HG03159 (cell line): ENCODE data around the gene ARHGAP24.
"Not testable (repeated sequence)": the region's sequence is repeated elsewhere in the genome, so short reads cannot be mapped to it uniquely, and the experiment has no call there.

Experiments
- ATAC-seq: cut with Tn5 transposase; IDR thresholded peaks from one replicate; pipeline ENCODE4 v1.9.1; 2021; ENCODE audit warnings: mild to moderate bottlenecking, moderate library complexity; ENCODE audit not compliant: unreplicated experiment

ARHGAP24 gene

DNA sequence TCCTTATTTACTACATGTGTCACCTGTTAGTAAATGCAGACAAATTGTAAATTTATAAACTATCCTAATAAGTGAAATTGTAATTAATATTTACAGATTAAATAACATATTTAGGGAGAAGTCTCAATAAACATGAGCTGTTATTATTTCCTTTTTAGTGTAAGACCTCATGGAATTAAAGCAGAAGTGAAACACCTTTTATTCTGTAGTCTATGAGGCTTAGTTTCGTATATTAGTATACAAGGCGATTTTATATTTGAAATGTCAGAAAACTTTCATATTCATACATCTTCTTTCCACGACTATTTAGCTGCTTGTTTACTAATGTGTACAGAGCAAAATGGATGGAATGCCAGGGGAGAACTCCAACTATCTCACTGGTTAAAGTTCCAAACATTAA, 414.4 kb downstream of the ARHGAP24 start:
- ATAC-seq: peak; percentile 53

GRCh38 chr4:85895755-85896154, 420.8 kb downstream of the ARHGAP24 start:
- no peak for ATAC-seq

DNA sequence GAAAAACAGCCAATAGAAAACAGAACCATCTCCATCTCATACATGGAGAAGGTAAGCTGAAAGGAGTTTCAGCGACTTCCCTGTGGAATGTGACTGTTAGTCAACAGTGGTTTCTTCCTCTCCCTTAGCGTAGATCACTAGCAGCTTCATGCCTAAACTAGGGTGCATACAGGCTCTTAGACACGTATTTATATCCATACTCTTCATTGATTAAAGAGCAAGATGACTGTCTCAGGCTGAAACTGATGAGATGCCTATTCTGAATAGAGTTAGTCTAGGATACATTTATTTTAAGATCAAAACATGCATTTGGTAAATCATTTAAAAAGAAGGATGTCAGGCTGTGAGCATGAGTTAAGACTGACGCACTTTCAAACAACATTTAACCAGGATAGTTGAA, 423.3 kb downstream of the ARHGAP24 start:
- no peak for ATAC-seq

GRCh38 chr4:85901500-85901899, 426.6 kb downstream of the ARHGAP24 start:
- ATAC-seq: no peak

DNA sequence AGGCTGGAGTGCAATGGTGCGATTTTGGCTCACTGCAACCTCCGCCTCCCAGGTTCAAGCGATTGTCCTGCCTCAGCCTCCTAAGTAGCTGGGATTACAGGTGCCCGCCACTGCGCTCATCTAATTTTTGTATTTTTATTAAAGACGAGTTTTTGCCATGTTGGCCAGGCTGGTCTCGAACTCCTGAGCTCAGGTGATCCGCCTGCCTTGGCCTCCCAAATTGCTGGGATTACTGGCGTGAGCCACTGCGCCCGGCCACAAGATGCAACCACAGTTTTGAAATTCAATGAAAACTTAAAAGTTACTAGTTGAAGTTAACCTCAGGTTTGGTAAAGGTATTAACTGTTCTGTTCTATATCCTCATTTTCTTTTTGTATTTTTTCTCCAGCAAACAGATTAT, 427.7 kb downstream of the ARHGAP24 start:
- ATAC-seq: not testable (repeated sequence)

- no peak for ATAC-seq
These were observed 430.8 kb downstream of the ARHGAP24 start for GRCh38 chr4:85905761-85906160.

GRCh38 chr4:85907001-85907400, 432.1 kb downstream of the ARHGAP24 start:
- ATAC-seq: no peak

DNA sequence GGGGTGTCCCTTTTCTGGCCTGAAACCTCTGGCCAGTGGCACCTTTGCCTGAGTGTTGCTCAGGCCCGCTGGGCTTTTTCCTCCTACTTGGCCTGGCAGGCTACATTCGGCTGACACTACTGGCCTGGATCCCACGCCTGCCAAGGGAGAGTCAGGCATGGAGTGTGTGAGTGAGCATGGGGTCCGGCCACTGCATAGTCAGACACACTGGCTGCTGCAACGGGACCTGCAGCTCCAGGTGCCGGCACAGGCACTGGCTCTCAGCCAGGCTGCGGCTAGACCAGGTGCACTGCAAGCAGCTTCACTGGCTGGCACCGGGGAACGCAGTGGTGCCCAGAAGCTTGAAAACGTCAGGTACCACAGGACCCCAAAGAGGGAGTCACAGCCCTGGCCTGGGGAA, 434.9 kb downstream of the ARHGAP24 start:
- ATAC-seq: no peak

DNA sequence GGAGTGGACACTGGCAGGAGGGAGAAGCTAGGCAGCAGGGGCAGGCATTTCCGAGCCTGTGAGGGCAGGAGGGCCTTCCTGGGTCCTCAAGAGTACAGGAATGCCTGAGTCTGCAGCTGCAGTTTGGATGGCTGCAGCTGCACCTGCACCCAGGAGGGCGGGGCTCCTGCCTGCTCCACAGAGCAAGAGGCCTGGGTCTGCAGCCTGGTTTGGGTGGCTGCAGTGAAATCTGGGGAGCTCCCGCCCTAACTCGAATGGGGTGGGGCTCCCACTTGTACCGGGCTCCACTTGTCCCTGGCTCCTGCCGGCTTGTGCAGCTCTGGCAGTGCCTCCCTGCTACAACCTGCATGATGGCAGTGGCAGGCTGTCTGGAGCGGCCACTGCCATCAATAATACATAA, 436.0 kb downstream of the ARHGAP24 start:
- no peak for ATAC-seq

- no peak for ATAC-seq
These were observed 439.2 kb downstream of the ARHGAP24 start for GRCh38 chr4:85913931-85914694.

DNA sequence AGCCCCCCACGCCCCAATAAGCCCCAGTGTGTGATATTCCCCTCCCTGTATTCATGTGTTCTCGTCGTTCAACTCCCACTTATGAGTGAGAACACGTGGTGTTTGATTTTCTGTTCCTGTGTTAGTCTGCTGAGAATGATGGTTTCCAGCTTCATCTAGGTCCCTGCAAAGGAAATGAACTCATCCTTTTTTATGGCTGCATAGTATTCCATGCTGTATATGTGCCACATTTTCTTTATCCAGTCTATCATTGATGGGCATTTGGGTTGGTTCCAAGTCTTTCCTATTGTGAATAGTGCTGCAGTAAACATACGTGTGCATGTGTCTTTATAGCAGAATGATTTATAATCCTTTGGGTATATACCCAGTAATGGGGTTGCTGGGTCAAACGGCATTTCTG, 440.6 kb downstream of the ARHGAP24 start:
- ATAC-seq: not testable (repeated sequence)

- ATAC-seq: no peak
These were observed 444.4 kb downstream of the ARHGAP24 start for GRCh38 chr4:85919200-85919887.

GRCh38 chr4:85925071-85925470, 450.1 kb downstream of the ARHGAP24 start:
- ATAC-seq: no peak

DNA sequence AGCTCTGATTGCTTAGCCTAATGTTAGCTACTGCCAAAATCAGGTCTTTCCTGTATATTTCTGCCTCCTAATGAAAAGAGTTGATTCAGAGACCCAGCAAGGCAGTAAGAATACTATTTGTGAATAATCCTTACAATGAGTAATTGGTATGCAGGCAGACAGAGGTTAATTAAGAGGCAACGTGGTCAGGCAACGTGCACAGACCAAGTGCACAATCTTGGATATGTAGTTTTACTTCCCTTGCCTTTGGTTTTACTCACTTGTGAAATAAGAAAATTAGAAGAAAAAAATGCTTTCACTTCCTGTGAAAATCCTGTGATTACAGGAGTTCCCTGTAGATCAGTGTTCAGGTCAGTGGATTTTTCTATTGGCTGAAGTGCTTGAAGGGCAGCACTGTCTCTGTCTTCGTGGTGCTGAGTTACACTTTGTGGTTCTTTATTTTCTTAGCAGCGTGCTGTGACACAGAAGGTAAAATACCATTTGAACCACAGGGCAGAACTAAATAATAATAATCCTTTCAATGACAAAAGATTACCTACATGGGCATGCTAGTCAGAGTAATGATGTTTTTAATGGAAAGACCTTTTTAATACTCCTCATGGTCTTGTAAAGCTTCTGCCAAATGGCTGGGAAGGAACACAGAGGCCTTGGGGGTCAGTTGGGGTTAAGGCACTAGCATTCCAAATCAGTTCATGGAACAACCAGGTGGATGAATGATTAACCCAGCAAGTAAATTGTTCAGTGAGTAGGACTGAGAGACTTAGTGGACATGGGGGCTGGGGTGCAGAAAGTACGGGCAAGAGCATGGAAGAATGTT, 454.0 kb downstream of the ARHGAP24 start:
- no peak for ATAC-seq

DNA sequence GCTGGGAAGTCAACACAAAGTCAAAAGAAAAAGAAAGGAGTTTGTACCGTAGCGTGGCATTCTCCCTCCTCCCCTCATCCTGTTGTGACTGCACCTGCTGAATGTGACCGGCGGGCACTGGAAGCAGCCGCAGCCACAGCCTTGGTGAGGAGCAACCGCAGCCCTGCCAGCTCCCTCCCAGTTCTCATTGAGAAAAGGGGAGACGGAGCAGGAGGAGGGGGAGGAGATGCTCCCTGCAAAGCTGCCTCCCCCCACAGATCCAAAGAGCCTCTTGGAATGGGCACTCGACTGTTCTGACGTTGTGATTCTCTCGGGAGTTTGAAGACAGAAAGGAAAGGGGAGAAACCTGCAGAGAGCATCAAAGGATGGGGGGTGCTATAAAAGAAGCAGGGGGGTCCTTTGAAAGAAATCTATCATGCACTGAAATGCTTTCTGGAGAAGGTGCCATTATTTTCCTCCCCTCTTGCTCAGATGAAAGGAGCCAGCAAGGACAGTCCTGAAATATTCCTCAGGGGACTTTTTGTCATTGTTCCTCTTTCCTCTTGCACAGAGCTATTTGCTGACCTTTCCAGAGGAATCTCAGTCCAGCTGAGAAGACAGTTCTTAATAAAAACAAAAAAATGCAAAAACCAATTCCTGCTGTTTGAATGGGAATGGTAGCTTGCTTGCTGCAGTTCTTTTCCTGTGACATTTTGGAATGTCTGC, 455.2 kb downstream of the ARHGAP24 start:
- no peak for ATAC-seq

- ATAC-seq: no peak
These were observed 457.7 kb downstream of the ARHGAP24 start for GRCh38 chr4:85932500-85933290.

- ATAC-seq: no peak
These were observed 458.3 kb downstream of the ARHGAP24 start for GRCh38 chr4:85933291-85933640.

GRCh38 chr4:85937507-85937906, 462.6 kb downstream of the ARHGAP24 start:
- ATAC-seq: no peak

- no peak for ATAC-seq
These were observed 463.1 kb downstream of the ARHGAP24 start for GRCh38 chr4:85938062-85938461.

- no peak for ATAC-seq
These were observed 464.0 kb downstream of the ARHGAP24 start for GRCh38 chr4:85938902-85939301.
